Adrenal gland (tissue), 5 donors: ENCODE measurements around the gene CSF1R.

Experiments used
- CTCF ChIP-seq, 6 experiments: fragments of 450-650 bp in 4 of 6; fragments of 200-600 bp in 2 of 6; sonication (generic) in 1 of 6; IDR thresholded peaks; 1 replicate in 5 of 6; 2 replicates in 1 of 6; pipeline versions ENCODE4 v1.5.1 to v1.8.0; 2016 to 2021; ENCODE audit warnings: antibody characterized with exemption in 6 of 6, mild to moderate bottlenecking in 2 of 6, moderate library complexity in 1 of 6
- POLR2A ChIP-seq, 2 donors: fragments of 450-650 bp; IDR thresholded peaks; one replicate each; pipeline ENCODE4 v1.6.1; 2017; ENCODE audit warnings: antibody characterized with exemption in 2 of 2, mild to moderate bottlenecking in 2 of 2, moderate library complexity in 1 of 2
- donor health status: DM: no; HTN: no; CAD: no.

GRCh38 chr5:150068071-150068470, 18.3 kb downstream of the CSF1R start:
- no peak for TF ChIP-seq CTCF (IDR thresholded peaks at IDR 0.05)
- no peak for TF ChIP-seq POLR2A (IDR thresholded peaks at IDR 0.05)
